Measurements from ENCODE around the gene VN1R5.
A peak's percentile ranks its signal among the peaks of the same experiment; 100 is the strongest.
"Not testable (repeated sequence)": the region's sequence is repeated elsewhere in the genome, so short reads cannot be mapped to it uniquely, and the experiment has no call there.

The VN1R5 gene

GRCh38 chr1:247255772-247256171 lies at the start of gene VN1R5:
Gene VN1R5, plus strand, starts transcription at chr1:247256072.
- not testable (repeated sequence) for DNase-seq

- no peak for DNase-seq
These were observed 46.5 kb upstream of the VN1R5 start for GRCh38 chr1:247209396-247209795.

- peak; percentile 16 to 70 for DNase-seq
These were observed 45.9 kb upstream of the VN1R5 start for GRCh38 chr1:247210062-247210375.

GRCh38 chr1:247210376-247211117 lies 45.3 kb upstream of the VN1R5 start:
- peak; percentile 96 to 98 for DNase-seq

GRCh38 chr1:247211339-247211738 lies 44.5 kb upstream of the VN1R5 start:
- no peak for DNase-seq

- DNase-seq, result no peak
These were observed 43.9 kb upstream of the VN1R5 start for GRCh38 chr1:247212012-247212411.

GRCh38 chr1:247212627-247213617 lies 43.0 kb upstream of the VN1R5 start:
- no peak for DNase-seq

- no peak for DNase-seq
These were observed 39.6 kb upstream of the VN1R5 start for GRCh38 chr1:247216261-247216660.

GRCh38 chr1:247218121-247218651 lies 37.7 kb upstream of the VN1R5 start:
- no peak for DNase-seq

- not testable (repeated sequence) for DNase-seq
These were observed 35.6 kb upstream of the VN1R5 start for GRCh38 chr1:247220280-247220679.

GRCh38 chr1:247222840-247223239 lies 33.0 kb upstream of the VN1R5 start:
- no peak for DNase-seq

GRCh38 chr1:247224822-247225221 lies 31.1 kb upstream of the VN1R5 start:
- no peak for DNase-seq

GRCh38 chr1:247228133-247228532 lies 27.7 kb upstream of the VN1R5 start:
- no peak for DNase-seq

- DNase-seq, result no peak
These were observed 14.2 kb upstream of the VN1R5 start for GRCh38 chr1:247241691-247242090.

- DNase-seq, result no peak
These were observed 12.2 kb upstream of the VN1R5 start for GRCh38 chr1:247243524-247244137.

- no peak for DNase-seq
These were observed 9.4 kb upstream of the VN1R5 start for GRCh38 chr1:247246325-247247115.

GRCh38 chr1:247247568-247247967 lies 8.3 kb upstream of the VN1R5 start:
- no peak for DNase-seq

- DNase-seq, result no peak
These were observed 10.2 kb downstream of the VN1R5 start for GRCh38 chr1:247266053-247266452.

GRCh38 chr1:247268390-247269045 lies 12.6 kb downstream of the VN1R5 start:
- no peak for DNase-seq

GRCh38 chr1:247269133-247269532 lies 13.3 kb downstream of the VN1R5 start:
- no peak for DNase-seq

GRCh38 chr1:247270003-247270402 lies 14.1 kb downstream of the VN1R5 start:
- no peak for DNase-seq

GRCh38 chr1:247273013-247273412 lies 17.1 kb downstream of the VN1R5 start:
- peak; percentile 50 to 51 for DNase-seq
